GM21737 (cell line): ENCODE data around the gene RASSF5.
"Not testable (repeated sequence)": the region's sequence is repeated elsewhere in the genome, so short reads cannot be mapped to it uniquely, and the experiment has no call there.

Experiments used
- ATAC-seq: cut with Tn5 transposase; IDR thresholded peaks from one replicate; pipeline ENCODE4 v1.9.1; 2021; ENCODE audit warnings: mild to moderate bottlenecking, moderate library complexity; ENCODE audit not compliant: unreplicated experiment

RASSF5 gene

DNA sequence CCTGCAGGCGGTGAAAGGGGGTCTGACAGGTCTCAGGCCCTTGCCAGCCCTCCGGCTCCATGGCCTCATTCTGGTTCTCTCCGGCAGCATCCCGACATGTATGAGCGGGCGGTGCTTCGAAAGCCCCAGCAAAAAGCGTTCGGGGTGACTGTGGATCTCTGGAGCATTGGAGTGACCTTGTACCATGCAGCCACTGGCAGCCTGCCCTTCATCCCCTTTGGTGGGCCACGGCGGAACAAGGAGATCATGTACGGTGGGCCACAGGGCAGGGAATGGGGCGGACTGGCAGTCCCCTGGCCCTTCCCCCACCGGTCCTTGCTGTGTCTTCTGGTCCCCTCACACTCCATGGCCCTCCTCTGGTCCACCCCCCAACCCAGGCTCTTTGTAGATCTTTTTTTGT is 30.7 kb upstream of the RASSF5 start:
- no peak for ATAC-seq

DNA sequence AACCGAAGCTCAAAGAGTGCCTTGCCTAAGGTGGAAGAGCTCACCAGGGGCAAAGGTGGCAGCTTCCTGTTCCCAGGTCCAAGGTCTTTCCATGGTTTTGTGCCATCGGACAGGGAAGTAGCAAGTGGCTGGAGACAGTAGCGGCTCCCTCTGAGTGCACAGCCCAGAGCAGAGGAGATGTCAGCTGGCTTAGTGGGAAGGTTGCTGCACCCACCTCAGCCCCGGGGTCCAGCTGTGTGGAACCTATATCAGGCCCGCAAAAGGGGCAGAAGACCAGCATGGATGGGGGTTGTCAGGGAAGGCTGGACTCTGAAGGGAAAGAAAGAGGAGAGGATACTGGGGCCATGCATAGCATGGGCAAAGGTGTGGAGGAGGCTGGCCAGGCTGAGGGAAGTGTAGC is 30.2 kb upstream of the RASSF5 start:
- no peak for ATAC-seq

- ATAC-seq, result no peak
Observed at GRCh38 chr1:206477581-206478380, 29.6 kb upstream of the RASSF5 start.

DNA sequence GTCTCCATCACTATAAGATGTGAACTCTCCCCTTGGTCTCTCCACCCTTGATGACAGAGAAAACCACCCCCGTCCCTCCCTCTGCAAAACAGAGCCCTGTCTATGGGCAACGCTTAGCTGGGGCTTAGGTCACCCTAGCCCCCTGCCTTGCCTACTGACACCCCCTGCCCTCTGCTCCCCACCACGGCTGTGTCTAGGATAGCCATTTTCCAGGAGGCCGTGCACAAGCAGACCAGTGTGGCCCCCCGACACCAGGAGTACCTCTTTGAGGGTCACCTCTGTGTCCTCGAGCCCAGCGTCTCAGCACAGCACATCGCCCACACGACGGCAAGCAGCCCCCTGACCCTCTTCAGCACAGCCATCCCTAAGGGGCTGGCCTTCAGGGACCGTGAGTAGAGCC is 28.6 kb upstream of the RASSF5 start:
- ATAC-seq, result no peak

DNA sequence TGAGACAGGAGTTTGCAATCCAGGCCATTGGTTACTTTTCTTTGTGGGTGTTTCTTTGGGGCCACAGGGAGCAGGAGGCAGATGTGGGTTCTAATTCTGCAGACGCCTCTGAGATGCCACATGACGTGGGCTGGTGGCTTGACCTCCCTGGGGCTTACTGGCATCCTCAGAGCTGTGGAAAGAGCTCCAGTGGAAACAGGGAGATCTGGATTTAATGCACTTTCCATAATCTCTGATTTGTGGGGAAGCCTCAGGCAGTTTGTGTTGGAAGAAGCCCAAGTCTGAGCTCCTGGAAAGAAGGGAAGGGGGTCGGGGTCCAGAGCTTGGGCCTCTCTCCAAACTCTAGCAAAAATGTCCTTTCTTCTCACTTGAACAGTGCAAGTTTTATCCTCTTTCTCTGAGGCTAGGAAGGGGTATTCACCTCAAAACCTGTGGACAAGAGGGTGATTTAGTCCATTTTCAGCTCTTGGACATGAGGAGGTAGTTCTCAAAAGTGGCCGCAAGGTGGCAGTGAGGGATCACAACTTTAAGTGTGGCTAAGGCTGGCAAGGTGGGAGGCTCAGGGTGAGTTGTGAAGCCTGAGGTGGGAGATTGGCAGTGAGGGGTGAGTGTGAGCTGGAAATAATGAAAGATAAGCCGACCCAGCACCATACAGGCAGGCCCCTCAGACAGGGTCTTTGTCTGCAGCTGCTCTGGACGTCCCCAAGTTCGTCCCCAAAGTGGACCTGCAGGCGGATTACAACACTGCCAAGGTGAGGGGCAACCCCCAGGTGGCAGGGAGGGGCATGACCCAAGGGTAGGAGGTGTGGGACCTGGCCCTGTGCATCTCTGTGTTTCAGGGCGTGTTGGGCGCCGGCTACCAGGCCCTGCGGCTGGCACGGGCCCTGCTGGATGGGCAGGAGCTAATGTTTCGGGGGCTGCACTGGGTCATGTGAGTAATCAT is 27.9 kb upstream of the RASSF5 start:
- ATAC-seq, result no peak

- ATAC-seq, result no peak
Observed at GRCh38 chr1:206480211-206480610, 27.1 kb upstream of the RASSF5 start.

GRCh38 chr1:206482611-206483010 is 24.7 kb upstream of the RASSF5 start:
- ATAC-seq, result no peak

DNA sequence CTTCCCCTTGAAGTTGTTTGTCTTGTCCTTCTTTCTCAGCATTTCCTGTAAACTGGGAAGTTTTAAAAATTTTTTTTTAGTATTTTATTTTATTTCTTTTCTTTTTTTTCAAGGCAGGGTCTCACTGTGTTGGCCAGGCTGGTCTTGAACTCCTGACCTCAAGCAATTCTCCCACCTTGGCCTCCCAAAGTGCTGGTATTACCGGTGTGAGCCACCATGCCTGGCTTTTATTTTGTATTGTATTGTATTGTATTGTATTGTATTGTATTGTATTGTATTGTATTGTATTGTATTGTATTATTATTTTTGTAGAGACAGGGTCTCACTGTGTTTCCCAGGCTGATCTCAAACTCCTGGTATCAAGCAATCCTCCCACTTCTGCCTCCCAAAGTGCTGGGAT is 23.5 kb upstream of the RASSF5 start:
- ATAC-seq, result not testable (repeated sequence)

DNA sequence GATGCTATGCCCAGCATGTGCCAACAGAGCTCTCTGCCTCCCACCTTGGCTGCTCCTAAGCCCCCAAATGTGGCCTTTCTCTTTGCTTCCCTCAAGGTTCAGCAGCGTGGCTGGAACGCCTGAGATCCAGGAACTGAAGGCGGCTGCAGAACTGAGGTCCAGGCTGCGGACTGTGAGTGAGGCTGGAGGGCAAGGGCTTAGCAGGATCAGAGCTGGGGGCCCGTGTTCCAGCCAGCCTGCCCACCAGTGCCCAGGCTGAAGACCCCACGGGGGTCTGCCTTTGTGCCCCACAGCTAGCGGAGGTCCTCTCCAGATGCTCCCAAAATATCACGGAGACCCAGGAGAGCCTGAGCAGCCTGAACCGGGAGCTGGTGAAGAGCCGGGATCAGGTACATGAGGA is 22.4 kb upstream of the RASSF5 start:
- no peak for ATAC-seq

DNA sequence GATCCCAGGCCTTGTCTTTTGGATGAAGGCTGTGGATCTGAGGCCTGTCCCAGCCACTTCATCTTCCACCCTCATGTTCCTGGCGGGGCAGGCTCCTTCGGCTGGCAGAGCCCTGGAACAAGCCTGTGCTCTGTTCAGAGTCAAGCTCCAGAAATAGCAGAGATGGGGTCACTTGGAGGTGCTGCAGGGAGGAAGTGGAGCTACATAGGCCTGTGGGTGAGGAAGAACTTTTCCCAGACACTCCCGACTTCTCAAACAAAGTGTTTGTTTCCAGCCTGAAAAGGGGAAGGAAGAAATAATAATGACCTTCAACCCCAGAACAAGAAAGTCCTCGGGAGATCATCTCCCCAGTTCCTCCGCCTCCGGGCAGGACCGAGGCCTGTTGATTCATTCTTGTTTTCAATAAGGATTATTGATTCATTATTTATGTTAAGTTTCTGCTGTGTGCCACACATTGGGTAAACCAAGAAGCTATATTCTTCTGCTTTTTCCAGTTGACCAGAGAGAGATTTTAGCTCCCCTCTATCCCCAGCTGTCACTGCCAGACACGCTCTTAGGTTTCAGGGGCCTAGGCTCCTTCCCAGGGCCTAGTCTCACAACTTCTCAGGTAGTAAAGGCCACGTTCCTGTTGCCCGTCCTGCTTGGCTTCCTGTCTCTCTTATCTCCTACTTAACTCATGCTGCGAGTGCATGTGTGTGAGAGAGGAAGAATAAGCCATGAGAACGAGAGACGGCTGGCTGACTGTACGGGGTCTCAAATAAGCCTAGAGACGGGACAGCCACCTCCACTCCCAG is 20.1 kb upstream of the RASSF5 start:
- ATAC-seq, result no peak

DNA sequence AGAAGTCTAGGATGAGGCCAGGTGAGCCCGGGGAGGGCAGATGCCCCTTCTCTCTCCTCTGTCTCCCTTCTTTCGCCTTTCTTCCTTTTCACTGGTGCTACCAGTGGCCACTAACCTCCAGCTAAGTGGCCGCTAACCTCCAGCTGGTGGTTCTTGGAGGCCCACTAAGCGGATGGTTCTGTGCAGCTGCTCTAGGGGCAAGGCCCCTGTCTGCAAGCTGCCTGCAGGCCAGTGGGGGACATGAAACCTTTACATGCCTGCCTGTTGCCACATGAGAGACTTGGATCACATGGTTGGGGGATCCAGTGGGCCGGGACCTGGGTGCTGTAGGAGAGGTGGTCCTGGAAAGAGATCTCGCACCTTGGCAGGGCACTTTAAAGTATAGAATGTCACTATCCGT is 19.4 kb upstream of the RASSF5 start:
- ATAC-seq, result no peak

DNA sequence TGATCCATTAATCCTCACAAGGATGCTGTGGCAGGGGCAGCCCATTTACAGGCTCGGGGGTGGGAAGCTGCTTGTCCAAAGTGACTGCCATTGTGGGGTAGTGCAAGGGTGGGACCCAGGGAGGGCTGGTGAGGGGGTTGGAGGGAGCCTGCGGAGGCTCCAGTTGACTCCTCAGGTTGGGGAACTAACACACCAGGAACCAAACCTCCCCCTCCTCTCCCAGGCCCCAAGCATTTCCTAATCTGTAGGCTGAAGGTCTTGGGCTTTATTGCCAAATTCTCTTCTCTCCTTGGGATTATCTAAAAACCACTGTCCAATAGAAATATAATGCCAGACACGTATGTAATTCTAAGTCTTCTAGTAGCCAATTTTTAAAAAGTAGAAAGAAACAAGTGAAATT is 18.9 kb upstream of the RASSF5 start:
- ATAC-seq, result no peak

DNA sequence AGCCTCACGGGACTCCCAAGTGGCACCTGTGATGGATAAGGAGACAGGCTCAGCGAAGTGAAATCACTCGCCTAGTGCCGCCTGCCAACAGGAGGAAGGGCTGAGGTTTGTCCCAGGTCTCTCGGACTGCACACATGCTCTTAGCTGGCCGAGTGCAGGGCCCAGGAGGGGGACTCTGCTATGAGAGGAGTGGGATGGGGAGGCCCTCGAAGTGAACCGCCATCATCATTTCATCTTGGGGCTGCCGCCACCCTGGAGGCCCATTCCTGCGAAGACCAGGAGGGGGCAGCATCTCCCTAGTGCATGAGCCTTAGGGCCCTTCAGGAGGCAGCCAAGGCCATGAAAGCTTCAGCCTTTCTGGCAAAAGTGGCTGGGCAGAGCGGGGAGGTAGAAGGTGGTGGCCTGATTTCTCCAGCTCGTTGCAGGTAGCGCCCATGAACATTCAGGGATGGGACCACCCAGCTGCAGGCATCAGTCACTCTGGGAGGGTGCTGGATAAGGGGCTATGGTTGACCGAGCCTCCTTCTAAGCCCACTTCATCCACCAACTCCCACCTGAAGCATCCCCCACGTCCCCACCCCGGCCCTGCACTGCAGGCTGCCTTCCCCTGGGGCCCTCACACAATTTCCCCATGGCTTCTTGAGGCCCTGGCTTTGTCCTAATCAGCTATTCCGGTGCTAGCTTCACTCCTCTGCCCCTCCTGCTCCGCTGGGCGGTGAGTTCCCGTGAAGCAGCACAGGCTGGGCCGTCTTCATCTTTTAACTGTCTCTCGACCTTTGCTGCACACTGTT is 17.2 kb upstream of the RASSF5 start:
- ATAC-seq, result no peak

GRCh38 chr1:206490771-206491405 is 16.4 kb upstream of the RASSF5 start:
- ATAC-seq, result no peak

- ATAC-seq, result no peak
Observed at GRCh38 chr1:206491616-206492015, 15.7 kb upstream of the RASSF5 start.

DNA sequence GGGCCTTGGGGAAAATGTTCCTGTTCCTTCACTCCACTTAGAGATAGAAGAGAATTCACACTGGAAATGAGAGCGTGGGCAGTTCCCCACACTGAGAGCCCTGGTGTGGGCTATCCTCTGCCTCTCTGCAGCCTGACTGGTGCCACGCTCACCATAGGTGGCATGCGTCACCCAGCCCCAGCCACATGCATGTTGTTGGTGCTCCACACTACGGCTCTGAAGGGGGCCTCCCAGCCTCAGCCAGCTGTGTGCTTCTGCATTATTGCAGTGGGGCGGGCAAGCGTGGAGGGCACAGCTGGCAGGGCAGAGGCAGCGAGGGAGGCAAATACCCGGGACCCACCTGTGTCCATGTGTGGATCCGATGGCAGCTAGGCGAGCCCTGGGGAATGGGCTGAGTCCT is 14.7 kb upstream of the RASSF5 start:
- no peak for ATAC-seq

DNA sequence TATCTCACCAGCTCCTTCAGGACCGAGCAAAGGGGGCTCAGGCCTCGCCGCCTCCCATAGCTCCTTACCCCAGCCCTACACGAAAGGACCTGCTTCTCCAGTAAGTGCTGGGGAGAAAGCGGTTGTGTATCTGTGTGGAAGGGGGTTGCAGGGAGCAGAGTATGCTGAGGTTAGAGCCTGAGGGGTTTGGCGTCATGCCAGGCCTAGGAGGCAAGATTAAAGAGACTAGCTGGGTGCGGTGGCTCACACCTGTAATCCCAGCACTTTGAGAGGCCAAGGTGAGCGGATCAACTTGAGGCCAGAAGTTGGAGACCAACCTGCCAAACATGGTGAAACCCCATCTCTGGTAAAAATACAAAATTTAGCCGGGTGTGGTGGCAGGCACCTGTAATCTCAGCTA is 14.1 kb upstream of the RASSF5 start:
- no peak for ATAC-seq

- no peak for ATAC-seq
Observed at GRCh38 chr1:206495011-206495461, 12.3 kb upstream of the RASSF5 start.

DNA sequence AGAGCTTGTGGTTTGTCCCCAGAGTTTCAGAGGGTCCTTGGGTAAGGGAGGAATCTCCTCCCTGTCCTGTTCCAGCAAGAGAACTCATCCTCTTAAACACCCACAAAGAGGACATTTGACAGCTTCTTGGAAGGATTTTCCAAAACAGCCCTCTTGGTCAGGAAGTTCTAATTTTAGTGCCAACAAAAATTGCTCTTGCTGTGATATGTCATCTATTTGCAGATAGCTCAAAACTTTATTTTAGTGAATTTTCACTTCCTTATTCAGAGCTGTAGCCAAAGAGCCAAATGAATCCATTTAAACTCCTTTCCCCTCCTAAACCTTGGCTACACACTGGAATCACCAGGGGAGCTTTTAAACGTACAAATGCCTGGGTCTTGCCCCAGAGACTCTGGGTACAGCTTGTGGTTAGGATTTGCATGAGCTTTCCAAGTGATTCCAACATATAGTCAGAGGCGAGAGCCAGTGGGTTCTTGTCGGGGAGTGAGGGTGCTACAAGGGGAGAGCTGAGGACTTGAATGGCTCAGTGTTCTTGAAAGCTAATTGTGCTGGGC is 11.8 kb upstream of the RASSF5 start:
- peak; percentile 32 for ATAC-seq
